Measurements from ENCODE around the gene PSMD1.
A peak's percentile ranks its signal among the peaks of the same experiment; 100 is the strongest.

The PSMD1 gene

GRCh38 chr2:231199219-231199618, 142.6 kb downstream of the PSMD1 start:
- DNase-seq (ENCODE audit: low read depth): peak; percentile 46
- H3K4me3 ChIP-seq (ENCODE audit: control insufficient read depth, low read depth, low read length): peak overlapping the region; percentile 63
- TF ChIP-seq CTCF (IDR thresholded peaks at IDR 0.05; ENCODE audit: control insufficient read depth, insufficient read depth, low read depth, low read length, missing control alignments): no peak

GRCh38 chr2:231200805-231201474, 144.3 kb downstream of the PSMD1 start:
- TF ChIP-seq CTCF (IDR thresholded peaks at IDR 0.05; ENCODE audit: control insufficient read depth, insufficient read depth, low read depth, low read length, missing control alignments): no peak
- H3K4me3 ChIP-seq (ENCODE audit: control insufficient read depth, low read depth, low read length): peak overlapping the region; percentile 23
- no peak for DNase-seq (ENCODE audit: low read depth)

GRCh38 chr2:231201475-231201814, 144.8 kb downstream of the PSMD1 start:
- H3K4me3 ChIP-seq (ENCODE audit: control insufficient read depth, low read depth, low read length): no peak overlapping the region
- TF ChIP-seq CTCF (IDR thresholded peaks at IDR 0.05; ENCODE audit: control insufficient read depth, insufficient read depth, low read depth, low read length, missing control alignments): no peak
- no peak for DNase-seq (ENCODE audit: low read depth)

- TF ChIP-seq CTCF (IDR thresholded peaks at IDR 0.05; ENCODE audit: control insufficient read depth, insufficient read depth, low read depth, low read length, missing control alignments): no peak
- DNase-seq (ENCODE audit: low read depth): no peak
- no peak overlapping the region for H3K4me3 ChIP-seq (ENCODE audit: control insufficient read depth, low read depth, low read length)
Measured at GRCh38 chr2:231203087-231203486, 146.4 kb downstream of the PSMD1 start.

- TF ChIP-seq CTCF (IDR thresholded peaks at IDR 0.05; ENCODE audit: control insufficient read depth, insufficient read depth, low read depth, low read length, missing control alignments): no peak
- H3K4me3 ChIP-seq (ENCODE audit: control insufficient read depth, low read depth, low read length): no peak overlapping the region
- DNase-seq (ENCODE audit: low read depth): no peak
Measured at GRCh38 chr2:231204146-231204545, 147.5 kb downstream of the PSMD1 start.

GRCh38 chr2:231204581-231204980, 147.9 kb downstream of the PSMD1 start:
- DNase-seq (ENCODE audit: low read depth): no peak
- TF ChIP-seq CTCF (IDR thresholded peaks at IDR 0.05; ENCODE audit: control insufficient read depth, insufficient read depth, low read depth, low read length, missing control alignments): no peak

GRCh38 chr2:231207734-231208133, 151.1 kb downstream of the PSMD1 start:
- no peak for DNase-seq (ENCODE audit: low read depth)
- no peak for TF ChIP-seq CTCF (IDR thresholded peaks at IDR 0.05; ENCODE audit: control insufficient read depth, insufficient read depth, low read depth, low read length, missing control alignments)
- H3K4me3 ChIP-seq (ENCODE audit: control insufficient read depth, low read depth, low read length): no peak overlapping the region

More at GRCh38 chr2:231204581-231204980, 147.9 kb downstream of the PSMD1 start:
- H3K4me3 ChIP-seq (ENCODE audit: control insufficient read depth, low read depth, low read length): no peak overlapping the region

All from AG09309 (cell line).